Activated naive CD8-positive, alpha-beta T cell (primary cell): ENCODE data around the gene HPCAL1.

ENCODE experiments used
- H3K27ac Mint-ChIP-seq: one replicate; pipeline ENCODE4 v1.8.0; 2021; ENCODE audit warnings: mixed read lengths
- H3K27me3 Mint-ChIP-seq: one replicate; pipeline ENCODE4 v1.8.0; 2021; ENCODE audit warnings: mixed read lengths
- H3K36me3 Mint-ChIP-seq: one replicate; pipeline ENCODE4 v1.8.0; 2021; ENCODE audit warnings: mixed read lengths
- H3K4me1 Mint-ChIP-seq: one replicate; pipeline ENCODE4 v1.8.0; 2021; ENCODE audit warnings: low read depth, mixed read lengths
- H3K4me3 Mint-ChIP-seq: one replicate; pipeline ENCODE4 v1.8.0; 2021; ENCODE audit warnings: mild to moderate bottlenecking, mixed read lengths
- H3K9me3 Mint-ChIP-seq: one replicate; pipeline ENCODE4 v1.8.0; 2021; ENCODE audit warnings: low read depth, mixed read lengths

Gene HPCAL1

GRCh38 chr2:10426726-10427617 is 124.3 kb downstream of the HPCAL1 start:
- Mint-ChIP-seq H3K4me1 (peaks cover 3% of the 10 kb centered on the region), H3K9me3 (no peaks in the 10 kb centered on the region), H3K4me3 (no peak overlapping the region), H3K27ac (no peak overlapping the region), H3K36me3 (peaks cover 2% of the 10 kb centered on the region), H3K27me3 (no peaks in the 10 kb centered on the region)

- Mint-ChIP-seq H3K27me3 (no peaks in the 10 kb centered on the region), H3K36me3 (peaks cover 2% of the 10 kb centered on the region), H3K9me3 (no peaks in the 10 kb centered on the region), H3K4me1 (peaks cover 3% of the 10 kb centered on the region), H3K27ac (no peak overlapping the region), H3K4me3 (no peak overlapping the region)
Observed at GRCh38 chr2:10427618-10427949, 124.9 kb downstream of the HPCAL1 start.

- peaks cover 6% of the 10 kb centered on the region for H3K4me1 Mint-ChIP-seq
- no peak overlapping the region for H3K27ac Mint-ChIP-seq
- H3K36me3 Mint-ChIP-seq = peaks cover 2% of the 10 kb centered on the region
- H3K9me3 Mint-ChIP-seq = no peaks in the 10 kb centered on the region
- no peaks in the 10 kb centered on the region for H3K27me3 Mint-ChIP-seq
- no peak overlapping the region for H3K4me3 Mint-ChIP-seq
Observed at GRCh38 chr2:10428355-10428754, 125.7 kb downstream of the HPCAL1 start.

- Mint-ChIP-seq H3K36me3 (peaks cover 2% of the 10 kb centered on the region), H3K4me1 (peaks cover 7% of the 10 kb centered on the region), H3K27ac (no peak overlapping the region), H3K4me3 (no peak overlapping the region), H3K27me3 (no peaks in the 10 kb centered on the region), H3K9me3 (no peaks in the 10 kb centered on the region)
Observed at GRCh38 chr2:10428924-10429323, 126.2 kb downstream of the HPCAL1 start.

GRCh38 chr2:10430886-10431622 is 128.3 kb downstream of the HPCAL1 start:
- Mint-ChIP-seq H3K27ac (no peak overlapping the region), H3K4me3 (peak overlapping the region; percentile 35), H3K27me3 (no peaks in the 10 kb centered on the region), H3K4me1 (peaks cover 10% of the 10 kb centered on the region), H3K9me3 (no peaks in the 10 kb centered on the region), H3K36me3 (peaks cover 2% of the 10 kb centered on the region)

GRCh38 chr2:10431797-10432196 is 129.1 kb downstream of the HPCAL1 start:
- Mint-ChIP-seq H3K4me1 (peaks cover 10% of the 10 kb centered on the region), H3K9me3 (no peaks in the 10 kb centered on the region), H3K27ac (no peak overlapping the region), H3K4me3 (peak overlapping the region; percentile 75), H3K36me3 (peaks cover 2% of the 10 kb centered on the region), H3K27me3 (no peaks in the 10 kb centered on the region)

GRCh38 chr2:10432311-10433181 is 129.8 kb downstream of the HPCAL1 start:
- Mint-ChIP-seq H3K27ac (no peak overlapping the region), H3K36me3 (no peaks in the 10 kb centered on the region)

GRCh38 chr2:10433264-10433946 is 130.7 kb downstream of the HPCAL1 start:
- no peaks in the 10 kb centered on the region for H3K27me3 Mint-ChIP-seq
- peak overlapping the region; percentile 10 for H3K4me3 Mint-ChIP-seq
- H3K9me3 Mint-ChIP-seq = no peaks in the 10 kb centered on the region
- no peak overlapping the region for H3K27ac Mint-ChIP-seq
- H3K4me1 Mint-ChIP-seq = peaks cover 10% of the 10 kb centered on the region
- no peaks in the 10 kb centered on the region for H3K36me3 Mint-ChIP-seq

More at GRCh38 chr2:10432311-10433181, 129.8 kb downstream of the HPCAL1 start:
- Mint-ChIP-seq H3K9me3 (no peaks in the 10 kb centered on the region), H3K4me1 (peaks cover 10% of the 10 kb centered on the region), H3K4me3 (peak overlapping the region; percentile 75), H3K27me3 (no peaks in the 10 kb centered on the region)

GRCh38 chr2:10433947-10434885 is 131.5 kb downstream of the HPCAL1 start:
- Mint-ChIP-seq H3K27ac (no peak overlapping the region), H3K4me3 (no peak overlapping the region), H3K9me3 (no peaks in the 10 kb centered on the region), H3K36me3 (no peaks in the 10 kb centered on the region), H3K4me1 (peaks cover 10% of the 10 kb centered on the region), H3K27me3 (no peaks in the 10 kb centered on the region)

- H3K4me3 Mint-ChIP-seq = no peak overlapping the region
- peaks cover 3% of the 10 kb centered on the region for H3K36me3 Mint-ChIP-seq
- no peaks in the 10 kb centered on the region for H3K9me3 Mint-ChIP-seq
- H3K27ac Mint-ChIP-seq = no peak overlapping the region
- H3K4me1 Mint-ChIP-seq = peaks cover 10% of the 10 kb centered on the region
- H3K27me3 Mint-ChIP-seq = no peaks in the 10 kb centered on the region
Observed at GRCh38 chr2:10434886-10435819, 132.4 kb downstream of the HPCAL1 start.

- Mint-ChIP-seq H3K36me3 (peaks cover 3% of the 10 kb centered on the region), H3K27me3 (no peaks in the 10 kb centered on the region), H3K9me3 (no peaks in the 10 kb centered on the region), H3K4me3 (no peak overlapping the region), H3K4me1 (peaks cover 10% of the 10 kb centered on the region), H3K27ac (no peak overlapping the region)
Observed at GRCh38 chr2:10435820-10436204, 133.1 kb downstream of the HPCAL1 start.

GRCh38 chr2:10436583-10437110 is 133.9 kb downstream of the HPCAL1 start:
- no peaks in the 10 kb centered on the region for H3K9me3 Mint-ChIP-seq

More at GRCh38 chr2:10436583-10437110, 133.9 kb downstream of the HPCAL1 start:
- peaks cover 6% of the 10 kb centered on the region for H3K36me3 Mint-ChIP-seq
- no peaks in the 10 kb centered on the region for H3K27me3 Mint-ChIP-seq
- H3K4me1 Mint-ChIP-seq = peaks cover 10% of the 10 kb centered on the region
- H3K27ac Mint-ChIP-seq = no peak overlapping the region
- no peak overlapping the region for H3K4me3 Mint-ChIP-seq
